Retina (tissue), 1 donor: Measurements from ENCODE around the gene MAP7.

ENCODE experiments used
- DNase-seq: peaks from one replicate; pipeline ENCODE4 v3.0.0-alpha.2; 2016

The MAP7 gene

GRCh38 chr6:136527831-136528230 lies 22.4 kb downstream of the MAP7 start:
- DNase-seq, result no peak

GRCh38 chr6:136526937-136527336 lies 23.3 kb downstream of the MAP7 start:
- DNase-seq, result no peak

GRCh38 chr6:136526196-136526930 lies 23.9 kb downstream of the MAP7 start:
- peak; percentile 84 for DNase-seq

GRCh38 chr6:136525586-136526195 lies 24.5 kb downstream of the MAP7 start:
- DNase-seq, result peak; percentile 44

GRCh38 chr6:136524936-136525413 lies 25.2 kb downstream of the MAP7 start:
- peak; percentile 28 for DNase-seq

GRCh38 chr6:136524339-136524935 lies 25.8 kb downstream of the MAP7 start:
- DNase-seq, result no peak

- DNase-seq, result no peak
These were observed 27.0 kb downstream of the MAP7 start for GRCh38 chr6:136523196-136523595.

- DNase-seq, result no peak
These were observed 27.6 kb downstream of the MAP7 start for GRCh38 chr6:136522636-136523035.

GRCh38 chr6:136521911-136522310 lies 28.3 kb downstream of the MAP7 start:
- no peak for DNase-seq

- no peak for DNase-seq
These were observed 28.8 kb downstream of the MAP7 start for GRCh38 chr6:136521427-136521826.

- peak; percentile 17 for DNase-seq
These were observed 29.7 kb downstream of the MAP7 start for GRCh38 chr6:136520517-136520916.

- DNase-seq, result no peak
These were observed 32.6 kb downstream of the MAP7 start for GRCh38 chr6:136517582-136517981.

GRCh38 chr6:136517002-136517401 lies 33.2 kb downstream of the MAP7 start:
- DNase-seq, result no peak

GRCh38 chr6:136514591-136514990 lies 35.6 kb downstream of the MAP7 start:
- DNase-seq, result no peak

- DNase-seq, result no peak
These were observed 38.3 kb downstream of the MAP7 start for GRCh38 chr6:136511926-136512325.

GRCh38 chr6:136511397-136511796 lies 38.8 kb downstream of the MAP7 start:
- no peak for DNase-seq

- DNase-seq, result no peak
These were observed 39.4 kb downstream of the MAP7 start for GRCh38 chr6:136510782-136511181.

- no peak for DNase-seq
These were observed 39.9 kb downstream of the MAP7 start for GRCh38 chr6:136510299-136510698.

GRCh38 chr6:136508725-136509392 lies 41.4 kb downstream of the MAP7 start:
- no peak for DNase-seq

- no peak for DNase-seq
These were observed 44.0 kb downstream of the MAP7 start for GRCh38 chr6:136506124-136506799.

- DNase-seq, result no peak
These were observed 46.8 kb downstream of the MAP7 start for GRCh38 chr6:136503303-136504029.

GRCh38 chr6:136502786-136503185 lies 47.4 kb downstream of the MAP7 start:
- DNase-seq, result no peak
